Measurements from ENCODE around the gene KLC1. TPM values are rescaled to one million over a fixed set of nuclear protein-coding genes. Genes with fewer than 3 reads are reported as not detected.

KLC1 gene
- total and polyA plus RNA-seq, 10 of the 15 experiments (the other 5 are each of a cell fraction or from before 2014, with no cell fraction given) = 5.5 to 137 (median 76.1) TPM

- TF ChIP-seq TBL1XR1 (IDR thresholded peaks at IDR 0.05; ENCODE audit: low read depth, low read length) = no peak
- TF ChIP-seq MYC (IDR thresholded peaks at IDR 0.05; ENCODE audit: insufficient read depth, insufficient read length, insufficient replicate concordance, low read length, severe bottlenecking) = no peak
- no peak for TF ChIP-seq NFXL1 (IDR thresholded peaks at IDR 0.05; ENCODE audit: borderline replicate concordance)
- no peak for TF ChIP-seq BCL11A (IDR thresholded peaks at IDR 0.05; ENCODE audit: low read depth, low read length)
- TF ChIP-seq STAT1 (conservative IDR thresholded peaks at IDR 0.05) = no peak
These were observed 42.9 kb downstream of the KLC1 start (continued) for GRCh38 chr14:103671911-103672310.

GRCh38 chr14:103675957-103676356, 46.9 kb downstream of the KLC1 start:
- H3K4me1 ChIP-seq (ENCODE audit: control insufficient read depth, insufficient read depth, low read length) = no peaks in the 10 kb centered on the region
- intact Hi-C loops (cut with micrococcal nuclease; ENCODE audit: unreplicated experiment) (no loop called here), in situ Hi-C loops (cut with MboI) (no loop called here)
- H3K9me3 ChIP-seq (replicated peaks; ENCODE audit: control insufficient read depth, insufficient read depth, low read length) = no peaks in the 10 kb centered on the region
- ChIA-PET RAD21 (ENCODE audit: unreplicated experiment) (no interaction called here), CTCF (interaction anchor here (1.0 kb wide), 1 partner anchor 62 kb away, joined by 3 read pairs; no protein-coding TSS in a partner anchor), SMC1A (ENCODE audit: uncharacterized antibody, unreplicated experiment) (no interaction called here), POLR2A (interaction anchor here (0.7 kb wide), 1 partner anchor 40 kb away, joined by 3 read pairs; the partner anchor contains the start of genes XRCC3 and ZFYVE21)
- H3K27me3 ChIP-seq (replicated peaks in 1 of 2; ENCODE audit: control insufficient read depth in 2 of 2, insufficient read depth in 2 of 2, low read length in 1 of 2) = no peaks in the 10 kb centered on the region
- no peak overlapping the region for H3K9ac ChIP-seq (ENCODE audit: control insufficient read depth, insufficient read depth, low read length)
- no peak overlapping the region for H3K27ac ChIP-seq (ENCODE audit: control insufficient read depth, insufficient read depth)
- no TSS peak for BruUV-seq (replicated peaks)
- 88% methylated on average over 8 of the region's 8 CpGs for WGBS (ENCODE audit: insufficient coverage, insufficient replicate concordance, low lambda C conversion rate, missing lambda C conversion rate)
- H3K36me3 ChIP-seq (ENCODE audit: control insufficient read depth in 2 of 2, insufficient read depth in 2 of 2, low read length in 1 of 2) = peaks cover 23 to 33% of the 10 kb centered on the region in 2 experiments
- TF ChIP-seq HDAC6 (IDR thresholded peaks at IDR 0.05; ENCODE audit: unreplicated experiment) = no peak
- no peak overlapping the region for H2AFZ ChIP-seq (ENCODE audit: control insufficient read depth, low read depth, low read length)
- no peaks in the 10 kb centered on the region for H4K20me1 ChIP-seq (ENCODE audit: control insufficient read depth, insufficient read depth)
- FAIRE-seq = no peak
- no peaks in the 10 kb centered on the region for H3K79me2 ChIP-seq (ENCODE audit: control insufficient read depth, insufficient read depth, low read length)
- H3K4me3 ChIP-seq = no peak overlapping the region
- H3K4me2 ChIP-seq (ENCODE audit: control insufficient read depth, insufficient read depth) = no peak overlapping the region
- ATAC-seq = no peak
- no peak for DNase-seq (ENCODE audit: low read depth, low spot score)

All from GM12878 (cell line).